Right lobe of liver (tissue), 4 donors: ENCODE data around the gene C6orf136.

ENCODE experiments used
- CTCF ChIP-seq, 4 donors: fragments of 200-600 bp in 3 of 4; fragments of 450-650 bp in 1 of 4; IDR thresholded peaks; one replicate each; pipeline versions ENCODE4 v1.5.1 to v1.8.0; 2016 to 2022; ENCODE audit warnings: antibody characterized with exemption in 4 of 4, mild to moderate bottlenecking in 2 of 4
- POLR2A ChIP-seq: fragments of 450-650 bp; IDR thresholded peaks from one replicate; pipeline ENCODE4 v1.6.1; 2017; ENCODE audit warnings: antibody characterized with exemption, mild to moderate bottlenecking
- donor health status: DM: no; HTN: no; CAD: no.
- donor health status: DM: no; HTN: no; CAD: no.
- donor health status: DM: no; HTN: yes; CAD: no.

- TF ChIP-seq CTCF (IDR thresholded peaks at IDR 0.05) (no peak), POLR2A (no peak)
Measured at GRCh38 chr6:30679765-30680535, 33.0 kb downstream of the C6orf136 start.
